H1 (cell line): ENCODE data around the gene CFAP141. TPM values are rescaled to one million over a fixed set of nuclear protein-coding genes. Genes with fewer than 3 reads are reported as not detected.

Experiments
- BRCA1 ChIP-seq: IDR thresholded peaks from 2 replicates; pipeline ENCODE4 v1.6.1; 2012; ENCODE audit warnings: low read depth, low read length, improper control_type of control experiment
- CBX8 ChIP-seq: fragments of 300-800, 300-1000 bp; sonication (generic); IDR thresholded peaks from 2 replicates; pipeline ENCODE4 v1.7.1; 2016; ENCODE audit warnings: low read depth, low read length, borderline replicate concordance
- CHD2 ChIP-seq: IDR thresholded peaks from 2 replicates; pipeline ENCODE4 v1.6.1; 2012; ENCODE audit warnings: low read length, improper control_type of control experiment
- GABPA ChIP-seq: IDR thresholded peaks from 2 replicates; pipeline ENCODE4 v1.6.1; 2011; ENCODE audit warnings: mild to moderate bottlenecking, low read length, moderate library complexity, borderline replicate concordance; ENCODE audit not compliant: insufficient read depth
- POU5F1 ChIP-seq: IDR thresholded peaks from 2 replicates; pipeline ENCODE4 v1.6.1; 2011; ENCODE audit warnings: low read depth, mild to moderate bottlenecking, low read length, moderate library complexity
- RAD21 ChIP-seq, 2 experiments: IDR thresholded peaks in 1 of 2; conservative IDR thresholded peaks in 1 of 2; 2 replicates each; pipeline ENCODE4 v1.6.1; 2011; ENCODE audit warnings: low read depth in 2 of 2, low read length in 2 of 2, improper control_type of control experiment in 1 of 2, inconsistent platforms in 1 of 2, mild to moderate bottlenecking in 1 of 2, moderate library complexity in 1 of 2
- polyA plus RNA-seq, 7 experiments: library from polyadenylated mRNA; depleted of rRNA in 3 of 7; stranded (reverse) in 5 of 7; unstranded in 2 of 7; fragments of >200 nt in 5 of 7; fragments of 200-250 nt in 2 of 7; gene quantifications; 1 replicate in 5 of 7; 2 replicates in 1 of 7; 4 replicates in 1 of 7; pipeline versions ENCODE4 v1.2.1 to v1.2.3, GENCODE V29; 2011 to 2013; ENCODE audit warnings: missing spikeins in 2 of 7, mixed read lengths in 2 of 7
- total RNA-seq: library from RNA; stranded (reverse); fragmentation: NEBNext Ultra II Directional; extraction: Animal tissue kit (Norgen Biotek cat#: 25700); gene quantifications from 2 replicates; pipeline ENCODE4 v1.2.1, GENCODE V29; 2021

CFAP141 gene
- total and polyA plus RNA-seq, 2 of the 8 experiments (the other 6 are each of a cell fraction or from before 2014, with no cell fraction given) = not detected

DNA sequence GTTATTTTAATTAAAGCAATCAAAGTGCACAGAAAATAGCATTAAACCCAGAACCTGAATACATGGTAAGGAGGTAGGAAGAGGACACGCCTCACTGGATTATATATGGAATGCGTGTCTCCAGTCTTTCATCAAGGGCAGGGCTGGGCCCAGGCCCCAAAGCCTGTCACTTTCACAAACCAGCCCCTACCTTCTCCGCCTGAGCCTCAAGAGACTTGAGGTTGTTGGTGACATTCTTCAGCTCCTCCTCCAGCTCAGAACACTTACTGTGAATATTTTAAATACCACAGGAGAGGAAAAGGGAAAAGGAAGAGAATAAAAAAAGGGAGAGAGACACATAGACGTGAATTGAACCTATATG lies 34.9 kb downstream of the CFAP141 start (continued):
- TF ChIP-seq CBX8 = no peak
- TF ChIP-seq RAD21 (IDR thresholded peaks at IDR 0.05 in 1 of 2, conservative IDR thresholded peaks at IDR 0.05 in 1 of 2; ENCODE audit: low read depth in 2 of 2, low read length in 2 of 2) = no peak
- no peak for TF ChIP-seq CHD2
- no peak for TF ChIP-seq GABPA
- TF ChIP-seq BRCA1 = no peak
- no peak for TF ChIP-seq POU5F1
